Heart left ventricle (tissue), 13 donors: ENCODE measurements around the gene FAM184A.

ENCODE experiments used
- POLR2A ChIP-seq, 2 donors: fragments of 450-650 bp; IDR thresholded peaks; one replicate each; pipeline ENCODE4 v1.6.1; 2017; ENCODE audit warnings: antibody characterized with exemption in 2 of 2, mild to moderate bottlenecking in 2 of 2, moderate library complexity in 2 of 2
- TF ChIP-seq, protein P1 (sequence below), 12 donors: fragments of 200-600 bp; sonication (generic) in 4 of 12; IDR thresholded peaks; one replicate each; pipeline versions ENCODE4 v1.5.0 to v1.8.0; 2018 to 2022; ENCODE audit warnings: antibody characterized with exemption in 12 of 12, mild to moderate bottlenecking in 5 of 12
- donor health status: ischemic (EF 13 %, LVEDD 7.1; RV severe dilation, severe dysfunction).
- donor health status: DM: no; HTN: yes; CAD: no.
- donor health status: DM: no; HTN: no; CAD: no.
- donor health status: ischemic (EF 25% LVEDD 6.9; RV normal size, moderate dysfunction).
- donor health status: ischemic (EF 25% LVEDD 5.7; RV mildly dilated, moderate dysfunction).
- donor health status: ischemic (EF 35%, LVEDD 5.7; RV mildly dilated, moderate dysfunction).
- donor health status: nonischemic (EF 11% LVEDD 7.7; RV severe dilation, severe dysfunction).
- donor health status: DM: yes; HTN: yes; CAD: no.
- donor health status: PGD.
- donor health status: ischemic (EF 29% LVEDD 5.4; RV normal size, mild dysfunction).
- donor health status: nonischemic (EF 23%, LVEDD 6.1; RV moderate dilation, normal function).

DNA sequence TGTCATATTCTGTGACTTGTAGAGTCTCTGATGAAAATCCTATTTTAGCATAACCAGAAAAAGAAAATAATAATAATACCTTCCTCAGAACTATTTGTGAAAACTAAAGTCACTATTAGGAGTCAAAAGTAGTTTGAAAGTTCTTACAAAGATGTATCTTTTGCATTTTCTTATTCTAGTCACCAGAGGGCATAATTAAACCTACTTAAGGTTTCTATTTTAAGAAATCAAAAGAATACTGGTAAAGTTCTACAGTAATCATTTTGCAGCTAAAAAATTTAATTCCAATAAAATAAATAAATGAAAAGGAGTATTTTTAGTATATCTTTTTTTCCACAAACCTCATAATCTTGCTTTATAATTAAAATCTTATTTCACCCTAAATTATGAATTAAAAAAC lies 115.5 kb downstream of the FAM184A start:
- TF ChIP-seq POLR2A (IDR thresholded peaks at IDR 0.05) = no peak
- TF ChIP-seq, protein P1, sequence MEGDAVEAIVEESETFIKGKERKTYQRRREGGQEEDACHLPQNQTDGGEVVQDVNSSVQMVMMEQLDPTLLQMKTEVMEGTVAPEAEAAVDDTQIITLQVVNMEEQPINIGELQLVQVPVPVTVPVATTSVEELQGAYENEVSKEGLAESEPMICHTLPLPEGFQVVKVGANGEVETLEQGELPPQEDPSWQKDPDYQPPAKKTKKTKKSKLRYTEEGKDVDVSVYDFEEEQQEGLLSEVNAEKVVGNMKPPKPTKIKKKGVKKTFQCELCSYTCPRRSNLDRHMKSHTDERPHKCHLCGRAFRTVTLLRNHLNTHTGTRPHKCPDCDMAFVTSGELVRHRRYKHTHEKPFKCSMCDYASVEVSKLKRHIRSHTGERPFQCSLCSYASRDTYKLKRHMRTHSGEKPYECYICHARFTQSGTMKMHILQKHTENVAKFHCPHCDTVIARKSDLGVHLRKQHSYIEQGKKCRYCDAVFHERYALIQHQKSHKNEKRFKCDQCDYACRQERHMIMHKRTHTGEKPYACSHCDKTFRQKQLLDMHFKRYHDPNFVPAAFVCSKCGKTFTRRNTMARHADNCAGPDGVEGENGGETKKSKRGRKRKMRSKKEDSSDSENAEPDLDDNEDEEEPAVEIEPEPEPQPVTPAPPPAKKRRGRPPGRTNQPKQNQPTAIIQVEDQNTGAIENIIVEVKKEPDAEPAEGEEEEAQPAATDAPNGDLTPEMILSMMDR (IDR thresholded peaks at IDR 0.05) = peak in 9 of 12 donors; percentile 9 to 50 (median 39)
